PFSK-1 (cell line): ENCODE results near the gene FBXW9.

Experiments
- FOXP2 ChIP-seq: optimal IDR thresholded peaks from 2 replicates; pipeline ENCODE3; 2011; ENCODE audit warnings: borderline replicate concordance, control low read depth, inconsistent platforms; ENCODE audit not compliant: insufficient read depth; ENCODE audit errors: extremely low read length, extremely low read depth
- POLR2AphosphoS5 ChIP-seq: IDR thresholded peaks from 2 replicates; pipeline ENCODE4 v1.6.1; 2012; ENCODE audit warnings: low read depth, mild to moderate bottlenecking, control low read depth, low read length, moderate library complexity
- TAF1 ChIP-seq: IDR thresholded peaks from 2 replicates; pipeline ENCODE4 v1.6.1; 2012; ENCODE audit warnings: low read length, control low read depth, borderline replicate concordance; ENCODE audit not compliant: insufficient read depth
- TF ChIP-seq, protein P1 (sequence below), 2 experiments: IDR thresholded peaks; 2 replicates each; pipeline versions ENCODE4 v1.6.1 to v1.8.0; 2011 to 2012; ENCODE audit warnings: low read depth in 2 of 2, low read length in 2 of 2, control low read depth in 1 of 2, inconsistent platforms in 1 of 2, mild to moderate bottlenecking in 1 of 2, moderate library complexity in 1 of 2; ENCODE audit not compliant: insufficient read depth in 1 of 2

DNA sequence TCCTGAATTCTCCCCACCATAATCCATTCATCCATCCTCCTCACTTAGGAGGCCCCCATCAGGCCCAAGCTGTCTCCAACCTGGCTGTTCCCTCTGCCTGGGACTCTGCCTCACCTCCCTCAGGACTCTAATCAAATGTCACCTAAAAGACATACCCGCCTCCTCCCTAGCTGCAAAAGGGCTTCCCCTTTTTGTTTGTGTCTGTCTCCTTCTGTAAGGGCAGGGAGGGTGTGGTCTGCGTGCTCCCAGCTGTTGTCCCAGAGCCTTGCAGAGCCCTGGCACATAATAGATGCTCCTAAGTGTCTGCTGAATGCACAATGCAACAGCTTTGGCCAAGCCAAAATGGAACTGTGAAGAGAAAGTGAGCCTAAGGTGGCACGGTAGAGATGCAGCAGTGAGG, 33.6 kb upstream of the FBXW9 start:
- TF ChIP-seq POLR2AphosphoS5 (no peak), TAF1 (no peak), FOXP2 (no peak)
- TF ChIP-seq, protein P1, sequence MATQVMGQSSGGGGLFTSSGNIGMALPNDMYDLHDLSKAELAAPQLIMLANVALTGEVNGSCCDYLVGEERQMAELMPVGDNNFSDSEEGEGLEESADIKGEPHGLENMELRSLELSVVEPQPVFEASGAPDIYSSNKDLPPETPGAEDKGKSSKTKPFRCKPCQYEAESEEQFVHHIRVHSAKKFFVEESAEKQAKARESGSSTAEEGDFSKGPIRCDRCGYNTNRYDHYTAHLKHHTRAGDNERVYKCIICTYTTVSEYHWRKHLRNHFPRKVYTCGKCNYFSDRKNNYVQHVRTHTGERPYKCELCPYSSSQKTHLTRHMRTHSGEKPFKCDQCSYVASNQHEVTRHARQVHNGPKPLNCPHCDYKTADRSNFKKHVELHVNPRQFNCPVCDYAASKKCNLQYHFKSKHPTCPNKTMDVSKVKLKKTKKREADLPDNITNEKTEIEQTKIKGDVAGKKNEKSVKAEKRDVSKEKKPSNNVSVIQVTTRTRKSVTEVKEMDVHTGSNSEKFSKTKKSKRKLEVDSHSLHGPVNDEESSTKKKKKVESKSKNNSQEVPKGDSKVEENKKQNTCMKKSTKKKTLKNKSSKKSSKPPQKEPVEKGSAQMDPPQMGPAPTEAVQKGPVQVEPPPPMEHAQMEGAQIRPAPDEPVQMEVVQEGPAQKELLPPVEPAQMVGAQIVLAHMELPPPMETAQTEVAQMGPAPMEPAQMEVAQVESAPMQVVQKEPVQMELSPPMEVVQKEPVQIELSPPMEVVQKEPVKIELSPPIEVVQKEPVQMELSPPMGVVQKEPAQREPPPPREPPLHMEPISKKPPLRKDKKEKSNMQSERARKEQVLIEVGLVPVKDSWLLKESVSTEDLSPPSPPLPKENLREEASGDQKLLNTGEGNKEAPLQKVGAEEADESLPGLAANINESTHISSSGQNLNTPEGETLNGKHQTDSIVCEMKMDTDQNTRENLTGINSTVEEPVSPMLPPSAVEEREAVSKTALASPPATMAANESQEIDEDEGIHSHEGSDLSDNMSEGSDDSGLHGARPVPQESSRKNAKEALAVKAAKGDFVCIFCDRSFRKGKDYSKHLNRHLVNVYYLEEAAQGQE (IDR thresholded peaks at IDR 0.05; ENCODE audit: insufficient read depth in 1 of 2, low read depth in 2 of 2, low read length in 2 of 2), result no peak
